ENCODE results near the gene MZT1.

Gene MZT1

GRCh38 chr13:72727417-72728289, at the start of gene MZT1, which contains the start of gene BORA:
TSS of gene MZT1 (minus strand) at chr13:72727629. CDS start at chr13:72727602, 27 bp downstream.
TSS of gene BORA (plus strand) at chr13:72727923. CDS start at chr13:72728941, 1,018 bp downstream.
- Histone ChIP-seq H3K27me3 (replicated peaks) (no peaks in the 10 kb centered on the region), H3K27ac (peak within 1 kb of the TSS; percentile 30), H3K36me3 (replicated peaks) (no peaks in the 10 kb centered on the region), H3K4me3 (ENCODE audit: low read depth, low read length) (peak within 1 kb of the TSS; percentile 94)
- peak; percentile 97 for DNase-seq
- in situ Hi-C loops (cut with HindIII; ENCODE audit: low pct_ligation_motif_present, low sequenced_read_pairs): no loop called here
- no peak for TF ChIP-seq CTCF (IDR thresholded peaks at IDR 0.05; ENCODE audit: low read depth, low read length, missing control alignments)

GRCh38 chr13:72774019-72774418, 46.6 kb upstream of the MZT1 start:
- Histone ChIP-seq H3K27me3 (replicated peaks) (no peaks in the 10 kb centered on the region), H3K27ac (no peak overlapping the region), H3K4me3 (ENCODE audit: low read depth, low read length) (no peak overlapping the region), H3K36me3 (replicated peaks) (peaks cover 60% of the 10 kb centered on the region)
- DNase-seq: no peak
- in situ Hi-C loops (cut with HindIII; ENCODE audit: low pct_ligation_motif_present, low sequenced_read_pairs): no loop called here
- no peak for TF ChIP-seq CTCF (IDR thresholded peaks at IDR 0.05; ENCODE audit: low read depth, low read length, missing control alignments)

- no peak for TF ChIP-seq CTCF (IDR thresholded peaks at IDR 0.05; ENCODE audit: low read depth, low read length, missing control alignments)
- Histone ChIP-seq H3K27ac (no peak overlapping the region), H3K36me3 (replicated peaks) (peaks cover 89% of the 10 kb centered on the region), H3K4me3 (ENCODE audit: low read depth, low read length) (no peak overlapping the region), H3K27me3 (replicated peaks) (no peaks in the 10 kb centered on the region)
- in situ Hi-C loops (cut with HindIII; ENCODE audit: low pct_ligation_motif_present, low sequenced_read_pairs): no loop called here
- DNase-seq: no peak
Measured at GRCh38 chr13:72763411-72763810, 36.0 kb upstream of the MZT1 start.

GRCh38 chr13:72760189-72760588, 32.8 kb upstream of the MZT1 start:
- H3K27ac ChIP-seq: no peak overlapping the region
- in situ Hi-C loops (cut with HindIII; ENCODE audit: low pct_ligation_motif_present, low sequenced_read_pairs): no loop called here
- H3K36me3 ChIP-seq (replicated peaks): peaks cover 89% of the 10 kb centered on the region
- no peak for TF ChIP-seq CTCF (IDR thresholded peaks at IDR 0.05; ENCODE audit: low read depth, low read length, missing control alignments)
- H3K4me3 ChIP-seq (ENCODE audit: low read depth, low read length): no peak overlapping the region
- no peak for DNase-seq
- H3K27me3 ChIP-seq (replicated peaks): no peaks in the 10 kb centered on the region

- H3K36me3 ChIP-seq (replicated peaks): peaks cover 86% of the 10 kb centered on the region
- in situ Hi-C loops (cut with HindIII; ENCODE audit: low pct_ligation_motif_present, low sequenced_read_pairs): no loop called here
- no peak for TF ChIP-seq CTCF (IDR thresholded peaks at IDR 0.05; ENCODE audit: low read depth, low read length, missing control alignments)
Measured at GRCh38 chr13:72757792-72758535, 30.5 kb upstream of the MZT1 start.

More at GRCh38 chr13:72757792-72758535, 30.5 kb upstream of the MZT1 start:
- no peak for DNase-seq
- Histone ChIP-seq H3K27ac (no peak overlapping the region), H3K27me3 (replicated peaks) (no peaks in the 10 kb centered on the region), H3K4me3 (ENCODE audit: low read depth, low read length) (no peak overlapping the region)

All from brain microvascular endothelial cell (primary cell).